Measurements from ENCODE around the gene AZIN2. TPM values are rescaled to one million over a fixed set of nuclear protein-coding genes. Genes with fewer than 3 reads are reported as not detected.
"Not testable (repeated sequence)": the region's sequence is repeated elsewhere in the genome, so short reads cannot be mapped to it uniquely, and the experiment has no call there.

AZIN2 gene
- total RNA-seq, 1 donor from 2014 or later: 3.5 TPM

DNA sequence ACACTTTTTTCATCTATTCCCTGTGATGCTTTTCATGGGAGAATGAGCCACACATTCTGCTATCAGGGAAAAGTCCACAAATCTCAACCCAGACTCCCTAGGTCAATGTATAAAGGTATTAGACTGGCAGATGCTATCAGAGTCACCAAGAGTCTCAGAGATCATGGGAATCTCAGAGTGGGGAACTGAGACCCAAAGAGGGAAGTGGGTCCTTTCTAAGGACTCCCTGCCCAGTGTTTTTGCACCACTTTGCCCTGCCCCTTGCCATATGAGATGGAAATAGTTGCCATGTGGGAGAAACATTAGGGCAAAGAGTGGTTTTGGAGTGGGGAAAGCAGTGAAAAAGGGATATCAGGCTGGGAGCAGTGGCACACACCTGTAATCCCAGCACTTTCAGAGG, 19.1 kb upstream of the AZIN2 start:
- DNase-seq (ENCODE audit: low spot score in 2 of 2): no peak
- intact Hi-C loops (cut with DNase I): no loop called here
- Histone ChIP-seq H3K4me3 (no peak overlapping the region), H3K9me3 (peaks cover 19 to 35% of the 10 kb centered on the region in 2 donors), H3K27me3 (no peaks in the 10 kb centered on the region), H3K4me1 (peaks cover 0 to 2% of the 10 kb centered on the region in 2 donors), H3K36me3 (no peaks in the 10 kb centered on the region), H3K27ac (no peak overlapping the region)
- TF ChIP-seq, protein P1, sequence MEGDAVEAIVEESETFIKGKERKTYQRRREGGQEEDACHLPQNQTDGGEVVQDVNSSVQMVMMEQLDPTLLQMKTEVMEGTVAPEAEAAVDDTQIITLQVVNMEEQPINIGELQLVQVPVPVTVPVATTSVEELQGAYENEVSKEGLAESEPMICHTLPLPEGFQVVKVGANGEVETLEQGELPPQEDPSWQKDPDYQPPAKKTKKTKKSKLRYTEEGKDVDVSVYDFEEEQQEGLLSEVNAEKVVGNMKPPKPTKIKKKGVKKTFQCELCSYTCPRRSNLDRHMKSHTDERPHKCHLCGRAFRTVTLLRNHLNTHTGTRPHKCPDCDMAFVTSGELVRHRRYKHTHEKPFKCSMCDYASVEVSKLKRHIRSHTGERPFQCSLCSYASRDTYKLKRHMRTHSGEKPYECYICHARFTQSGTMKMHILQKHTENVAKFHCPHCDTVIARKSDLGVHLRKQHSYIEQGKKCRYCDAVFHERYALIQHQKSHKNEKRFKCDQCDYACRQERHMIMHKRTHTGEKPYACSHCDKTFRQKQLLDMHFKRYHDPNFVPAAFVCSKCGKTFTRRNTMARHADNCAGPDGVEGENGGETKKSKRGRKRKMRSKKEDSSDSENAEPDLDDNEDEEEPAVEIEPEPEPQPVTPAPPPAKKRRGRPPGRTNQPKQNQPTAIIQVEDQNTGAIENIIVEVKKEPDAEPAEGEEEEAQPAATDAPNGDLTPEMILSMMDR (IDR thresholded peaks at IDR 0.05): no peak

DNA sequence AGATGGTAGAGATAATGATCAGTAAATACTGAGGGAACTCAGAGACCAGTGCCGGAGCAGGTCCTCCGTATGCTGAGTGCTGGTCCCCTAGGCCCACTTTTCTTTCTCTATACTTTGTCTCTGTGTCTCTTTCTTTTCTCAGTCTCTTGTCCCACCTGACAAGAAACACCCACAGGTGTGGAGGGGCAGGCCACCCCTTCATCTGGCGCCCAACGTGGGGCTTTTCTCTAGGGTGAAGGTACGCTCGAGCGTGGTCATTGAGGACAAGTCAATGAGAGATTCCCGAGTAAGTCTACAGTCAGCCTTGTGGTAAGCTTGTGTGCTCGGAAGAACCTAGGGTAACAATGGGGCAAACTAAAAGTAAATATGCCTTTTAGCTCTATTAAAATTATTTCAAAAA, 16.7 kb upstream of the AZIN2 start:
- H3K36me3 ChIP-seq; H3K27ac ChIP-seq; intact Hi-C loops (cut with DNase I); H3K4me3 ChIP-seq; H3K4me1 ChIP-seq; DNase-seq (ENCODE audit: low spot score in 2 of 2); H3K27me3 ChIP-seq: not testable (repeated sequence)
- H3K9me3 ChIP-seq: peaks cover 19 to 35% of the 10 kb centered on the region in 2 donors

DNA sequence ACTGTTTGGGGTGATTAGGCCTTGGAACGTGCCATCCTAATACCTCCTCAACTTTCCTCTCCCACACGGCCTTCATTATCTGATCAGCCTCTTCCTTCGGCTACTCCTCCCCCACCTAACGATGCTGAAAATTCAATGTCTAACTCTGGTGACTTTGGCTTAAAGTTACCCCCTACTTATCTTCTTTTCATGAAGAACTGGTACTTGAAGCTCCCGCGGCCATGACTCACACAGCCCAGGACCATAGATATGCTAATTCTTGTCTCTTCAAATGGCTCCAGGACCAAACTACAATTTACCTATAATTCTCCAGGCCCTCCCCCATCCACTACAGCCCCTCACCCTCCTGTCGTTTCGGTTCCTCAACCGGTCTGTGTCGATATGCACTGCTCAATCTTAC, 15.7 kb upstream of the AZIN2 start:
- H3K9me3 ChIP-seq: peaks cover 19 to 35% of the 10 kb centered on the region in 2 donors
- intact Hi-C loops (cut with DNase I): no loop called here
- TF ChIP-seq, protein P1 (IDR thresholded peaks at IDR 0.05): no peak
- H3K4me1 ChIP-seq: peaks cover 0 to 2% of the 10 kb centered on the region in 2 donors
- H3K27me3 ChIP-seq: no peaks in the 10 kb centered on the region
- no peak overlapping the region for H3K4me3 ChIP-seq
- no peak overlapping the region for H3K27ac ChIP-seq
- DNase-seq (ENCODE audit: low spot score in 2 of 2): no peak
- no peaks in the 10 kb centered on the region for H3K36me3 ChIP-seq

DNA sequence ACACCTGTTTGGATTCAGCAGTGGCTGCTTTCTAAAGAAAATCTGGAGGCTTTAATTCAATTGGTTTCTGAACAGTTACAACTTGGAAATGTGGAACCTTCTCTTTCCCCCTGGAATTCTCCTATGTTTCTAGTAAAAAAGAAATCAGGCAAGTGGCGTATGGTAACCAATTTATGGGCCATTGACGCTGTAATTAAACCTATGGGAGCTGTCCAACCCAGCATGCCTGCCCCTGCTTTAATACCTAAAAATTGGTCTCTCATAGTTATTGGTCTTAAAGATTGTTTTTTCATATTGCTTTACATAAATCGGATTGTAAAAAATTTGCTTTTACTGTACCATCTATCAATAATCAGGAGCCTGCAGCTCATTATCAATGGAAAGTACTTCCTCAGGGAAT, 14.5 kb upstream of the AZIN2 start:
- DNase-seq (ENCODE audit: low spot score in 2 of 2); H3K4me3 ChIP-seq; H3K4me1 ChIP-seq; H3K27ac ChIP-seq; H3K27me3 ChIP-seq; intact Hi-C loops (cut with DNase I); H3K36me3 ChIP-seq: not testable (repeated sequence)
- H3K9me3 ChIP-seq: peaks cover 19 to 35% of the 10 kb centered on the region in 2 donors

DNA sequence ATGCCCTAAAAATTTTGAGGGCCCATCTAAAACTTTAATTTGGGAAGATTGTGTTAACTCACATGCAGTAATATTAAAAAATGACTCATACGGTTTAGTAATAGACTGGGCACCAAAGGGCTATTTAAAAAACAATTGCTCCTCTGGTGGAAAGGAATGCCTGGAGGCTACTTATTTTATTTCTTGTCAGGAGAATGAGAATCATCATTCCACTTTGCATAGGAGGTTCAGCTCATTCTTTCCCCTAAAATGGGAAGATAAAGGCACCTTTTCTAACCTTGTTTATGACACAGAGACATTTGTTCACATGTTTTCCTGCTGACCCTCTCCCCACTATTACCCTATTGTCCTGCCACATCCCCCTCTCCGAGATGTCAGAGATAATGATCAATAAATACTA, 12.8 kb upstream of the AZIN2 start:
- intact Hi-C loops (cut with DNase I); H3K4me1 ChIP-seq: not testable (repeated sequence)

DNA sequence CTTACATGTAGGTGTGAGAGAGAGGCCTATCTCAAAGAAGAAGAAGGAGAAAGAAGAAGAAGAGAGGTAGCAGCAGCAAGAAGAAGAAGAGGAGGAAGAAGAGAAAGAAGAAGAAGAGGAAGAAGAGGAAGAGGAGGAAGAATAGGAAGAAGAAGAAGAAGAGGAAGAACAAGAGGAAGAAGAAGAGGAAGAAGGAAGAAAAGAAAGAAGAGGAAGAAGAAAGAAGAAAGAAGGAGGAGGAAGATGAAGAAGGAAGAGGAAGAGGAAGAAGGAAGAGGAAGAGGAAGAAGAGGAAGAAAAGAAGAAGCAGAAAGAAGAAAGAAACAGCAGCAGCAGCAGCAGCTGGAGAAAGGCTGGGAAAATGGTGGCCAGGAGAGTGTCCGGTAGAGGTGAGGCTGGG, 10.3 kb upstream of the AZIN2 start:
- intact Hi-C loops (cut with DNase I): no loop called here
- DNase-seq (ENCODE audit: low spot score in 2 of 2): no peak
- no peak overlapping the region for H3K4me3 ChIP-seq
- peaks cover 2 to 4% of the 10 kb centered on the region in 2 donors for H3K9me3 ChIP-seq
- H3K36me3 ChIP-seq: no peaks in the 10 kb centered on the region
- TF ChIP-seq, protein P1 (IDR thresholded peaks at IDR 0.05): no peak
- H3K4me1 ChIP-seq: no peaks in the 10 kb centered on the region
- H3K27me3 ChIP-seq: no peaks in the 10 kb centered on the region
- H3K27ac ChIP-seq: no peak overlapping the region

More for the DNA sequence above, 12.8 kb upstream of the AZIN2 start:
- not testable (repeated sequence) for H3K4me3 ChIP-seq; H3K36me3 ChIP-seq; DNase-seq (ENCODE audit: low spot score in 2 of 2); H3K27ac ChIP-seq; H3K27me3 ChIP-seq
- peaks cover 19 to 28% of the 10 kb centered on the region in 2 donors for H3K9me3 ChIP-seq

DNA sequence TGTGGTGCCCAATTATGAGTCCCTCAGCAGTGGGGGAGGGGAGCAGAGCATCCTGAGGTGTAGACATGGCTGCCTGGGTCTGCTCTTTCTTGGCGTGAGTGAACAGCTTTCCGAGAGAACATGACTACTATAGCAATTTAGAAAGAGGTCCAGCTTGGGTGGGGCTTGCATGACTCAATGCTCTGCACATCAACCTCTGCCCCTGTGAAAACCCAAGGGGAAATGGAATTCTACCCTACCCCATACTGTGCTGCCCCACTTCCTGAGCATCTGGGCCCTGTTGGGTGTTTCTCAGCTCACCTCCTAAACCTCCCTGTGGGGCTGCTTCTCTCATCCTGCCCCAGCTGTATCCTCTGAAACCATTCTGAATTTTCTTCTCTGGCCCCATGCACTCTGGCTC, 8.2 kb upstream of the AZIN2 start:
- DNase-seq (ENCODE audit: low spot score in 2 of 2): no peak
- Histone ChIP-seq H3K4me3 (no peak overlapping the region), H3K27me3 (no peaks in the 10 kb centered on the region), H3K9me3 (no peaks in the 10 kb centered on the region), H3K36me3 (no peaks in the 10 kb centered on the region), H3K4me1 (no peaks in the 10 kb centered on the region), H3K27ac (no peak overlapping the region)
- intact Hi-C loops (cut with DNase I): no loop called here
- TF ChIP-seq, protein P1 (IDR thresholded peaks at IDR 0.05): no peak

Data from ascending aorta (tissue), 2 donors.